ENCODE data around the gene MCM8. TPM values are rescaled to one million over a fixed set of nuclear protein-coding genes. Genes with fewer than 3 reads are reported as not detected.

MCM8 gene
- total RNA-seq, 4 donors from 2014 or later = 4.6 to 7.4 (median 6.0) TPM

GRCh38 chr20:5977975-5978374 is 27.5 kb downstream of the MCM8 start:
- H3K9me3 ChIP-seq = no peaks in the 10 kb centered on the region
- H3K27ac ChIP-seq = no peak overlapping the region
- no peaks in the 10 kb centered on the region for H3K4me1 ChIP-seq
- no peak for TF ChIP-seq POLR2A (IDR thresholded peaks at IDR 0.05)
- no peak for TF ChIP-seq EP300 (IDR thresholded peaks at IDR 0.05)
- no peak for TF ChIP-seq CTCF (IDR thresholded peaks at IDR 0.05)
- no peak for TF ChIP-seq POLR2AphosphoS5 (IDR thresholded peaks at IDR 0.05)
- H3K27me3 ChIP-seq = no peaks in the 10 kb centered on the region
- H3K36me3 ChIP-seq = peaks cover 0 to 54% of the 10 kb centered on the region in 2 donors
- H3K4me3 ChIP-seq = no peak overlapping the region
- no peak for ATAC-seq
- WGBS, 2 donors (ENCODE audit: low coverage in 1 of 2) = 73 to 100% methylated on average over 1 of the region's 1 CpG

- Histone ChIP-seq H3K4me1 (no peaks in the 10 kb centered on the region), H3K27ac (no peak overlapping the region), H3K9me3 (no peaks in the 10 kb centered on the region), H3K27me3 (no peaks in the 10 kb centered on the region), H3K4me3 (no peak overlapping the region), H3K36me3 (peaks cover 0 to 51% of the 10 kb centered on the region in 2 donors)
- no peak for TF ChIP-seq EP300 (IDR thresholded peaks at IDR 0.05)
- no peak for TF ChIP-seq POLR2AphosphoS5 (IDR thresholded peaks at IDR 0.05)
- TF ChIP-seq POLR2A (IDR thresholded peaks at IDR 0.05) = no peak
- TF ChIP-seq CTCF (IDR thresholded peaks at IDR 0.05) = no peak
- ATAC-seq = no peak
- 97 to 100% methylated on average over 4 of the region's 4 CpGs for WGBS, 2 donors (ENCODE audit: low coverage in 1 of 2)
Observed at GRCh38 chr20:5979801-5980200, 29.3 kb downstream of the MCM8 start.

GRCh38 chr20:5980720-5981538 is 30.5 kb downstream of the MCM8 start:
- 69 to 70% methylated on average over 4 to 5 of the region's 5 CpGs for WGBS, 2 donors (ENCODE audit: low coverage in 1 of 2)
- Histone ChIP-seq H3K9me3 (no peaks in the 10 kb centered on the region), H3K4me3 (no peak overlapping the region), H3K27me3 (no peaks in the 10 kb centered on the region), H3K36me3 (peaks cover 0 to 60% of the 10 kb centered on the region in 2 donors), H3K4me1 (no peaks in the 10 kb centered on the region), H3K27ac (no peak overlapping the region)
- no peak for TF ChIP-seq POLR2AphosphoS5 (IDR thresholded peaks at IDR 0.05)
- no peak for TF ChIP-seq CTCF (IDR thresholded peaks at IDR 0.05)
- no peak for TF ChIP-seq EP300 (IDR thresholded peaks at IDR 0.05)
- TF ChIP-seq POLR2A (IDR thresholded peaks at IDR 0.05) = no peak
- ATAC-seq = no peak

GRCh38 chr20:5987383-5987782 is 36.9 kb downstream of the MCM8 start:
- peaks cover 0 to 51% of the 10 kb centered on the region in 2 donors for H3K36me3 ChIP-seq
- H3K27ac ChIP-seq = no peak overlapping the region
- peaks cover 0 to 12% (median 2%) of the 10 kb centered on the region in 3 donors for H3K4me1 ChIP-seq
- H3K4me3 ChIP-seq = no peak overlapping the region
- H3K9me3 ChIP-seq = no peaks in the 10 kb centered on the region
- whole genome bisulfite sequencing, 2 donors (ENCODE audit: low coverage in 1 of 2) = 89 to 95% methylated on average over 2 of the region's 2 CpGs
- H3K27me3 ChIP-seq = no peaks in the 10 kb centered on the region
- TF ChIP-seq EP300 (IDR thresholded peaks at IDR 0.05) (no peak), POLR2A (IDR thresholded peaks at IDR 0.05) (no peak), POLR2AphosphoS5 (IDR thresholded peaks at IDR 0.05) (no peak), CTCF (IDR thresholded peaks at IDR 0.05) (no peak)
- ATAC-seq = no peak

GRCh38 chr20:5989539-5989938 is 39.1 kb downstream of the MCM8 start:
- H3K36me3 ChIP-seq = peaks cover 0 to 39% of the 10 kb centered on the region in 2 donors
- no peak overlapping the region for H3K27ac ChIP-seq

More at GRCh38 chr20:5989539-5989938, 39.1 kb downstream of the MCM8 start:
- no peaks in the 10 kb centered on the region for H3K27me3 ChIP-seq
- TF ChIP-seq POLR2A (IDR thresholded peaks at IDR 0.05) (no peak), EP300 (IDR thresholded peaks at IDR 0.05) (no peak), CTCF (IDR thresholded peaks at IDR 0.05) (no peak), POLR2AphosphoS5 (IDR thresholded peaks at IDR 0.05) (no peak)
- no peak overlapping the region for H3K4me3 ChIP-seq
- H3K4me1 ChIP-seq = peaks cover 0 to 16% (median 2%) of the 10 kb centered on the region in 3 donors
- no peaks in the 10 kb centered on the region for H3K9me3 ChIP-seq
- 83 to 100% methylated on average over 1 of the region's 1 CpG for WGBS, 2 donors (ENCODE audit: low coverage in 1 of 2)
- ATAC-seq = no peak

Measured in gastroesophageal sphincter (tissue), 4 donors.